ENCODE measurements around the gene JHY. TPM values are rescaled to one million over a fixed set of nuclear protein-coding genes. Genes with fewer than 3 reads are reported as not detected.

JHY gene
- total RNA-seq, 6 experiments from 2014 or later = 0.10 to 0.37 (median 0.22) TPM; not detected in 1

GRCh38 chr11:122851366-122851966, 31.1 kb upstream of the JHY start:
- Histone ChIP-seq H3K4me3 (no peak overlapping the region), H3K36me3 (no peaks in the 10 kb centered on the region), H3K9me3 (no peaks in the 10 kb centered on the region), H3K4me1 (no peaks in the 10 kb centered on the region), H3K27me3 (no peaks in the 10 kb centered on the region), H3K27ac (no peak overlapping the region)
- whole genome bisulfite sequencing (ENCODE audit: insufficient coverage, low coverage, low lambda C conversion rate, missing lambda C conversion rate) = 36% methylated on average over 12 of the region's 12 CpGs
- intact Hi-C loops (cut with DNase I) = loop anchor here in 1 of 2 donors (10.0 kb wide), 1 partner anchor 227 kb away; no protein-coding TSS in a partner anchor
- TF ChIP-seq POLR2A (IDR thresholded peaks at IDR 0.05) (no peak), CTCF (IDR thresholded peaks at IDR 0.05) (no peak)
- ATAC-seq (no peak), DNase-seq (no peak)

DNA sequence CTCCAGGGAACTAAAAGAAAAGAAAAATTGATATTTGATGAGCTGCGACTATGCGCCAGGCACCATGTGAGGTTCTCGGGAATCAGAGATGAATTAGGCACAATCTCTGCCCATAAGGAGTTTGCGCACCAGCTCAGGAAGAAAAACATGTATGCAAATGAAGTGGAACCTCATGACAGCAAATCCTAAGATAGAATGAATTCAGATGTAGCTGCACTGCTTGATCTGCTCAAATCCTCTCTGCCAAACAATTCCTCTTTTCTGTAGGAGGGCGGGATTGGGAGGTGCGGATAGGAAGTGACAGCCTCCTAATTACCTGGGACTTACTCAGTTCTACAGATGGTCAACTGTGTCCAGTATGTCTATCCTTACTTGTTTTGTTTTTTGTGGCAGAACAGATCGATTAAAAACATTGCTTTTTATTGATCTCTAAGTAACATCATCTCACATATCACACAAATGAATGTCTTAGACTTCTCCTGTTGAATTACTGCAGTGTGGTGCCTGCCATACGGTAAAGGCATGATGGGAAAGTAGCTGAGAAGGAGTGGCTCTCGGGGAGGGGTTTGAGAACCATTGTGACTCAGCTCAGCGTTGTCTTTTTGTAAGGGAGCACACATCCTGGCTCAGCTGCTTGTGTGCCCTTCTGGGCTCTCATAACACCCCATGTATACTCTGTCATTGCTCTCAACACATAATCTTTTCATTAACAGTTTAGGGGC, 30.3 kb upstream of the JHY start:
- Histone ChIP-seq H3K27ac (no peak overlapping the region), H3K4me3 (no peak overlapping the region), H3K9me3 (no peaks in the 10 kb centered on the region), H3K4me1 (no peaks in the 10 kb centered on the region), H3K27me3 (no peaks in the 10 kb centered on the region), H3K36me3 (no peaks in the 10 kb centered on the region)
- TF ChIP-seq POLR2A (IDR thresholded peaks at IDR 0.05) = no peak
- no peak for TF ChIP-seq CTCF (IDR thresholded peaks at IDR 0.05)
- ATAC-seq (no peak), DNase-seq (no peak)
- 54% methylated on average over 10 of the region's 10 CpGs for WGBS (ENCODE audit: insufficient coverage, low coverage, low lambda C conversion rate, missing lambda C conversion rate)
- intact Hi-C loops (cut with DNase I) = loop anchor here in 1 of 2 donors (10.0 kb wide), 1 partner anchor 227 kb away; no protein-coding TSS in a partner anchor

DNA sequence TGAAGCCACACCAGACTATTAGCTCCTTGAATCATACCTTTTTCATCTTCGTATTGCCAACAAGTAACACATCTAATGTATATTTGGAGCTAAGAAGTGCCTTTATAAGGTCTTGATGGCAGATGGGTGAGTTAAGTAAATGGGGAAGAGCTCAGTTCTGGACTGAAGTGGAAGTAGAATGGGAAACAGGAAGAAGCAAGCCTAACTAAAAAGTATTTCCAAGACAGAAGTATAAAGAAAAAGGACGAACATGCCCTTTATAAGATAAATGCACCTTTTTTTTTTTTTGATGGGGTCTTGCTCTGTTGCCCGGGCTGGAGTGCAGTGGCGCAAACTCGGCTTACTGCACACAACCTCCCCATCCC, 29.8 kb upstream of the JHY start:
- intact Hi-C loops (cut with DNase I) = loop anchor here in 1 of 2 donors (10.0 kb wide), 1 partner anchor 228 kb away; no protein-coding TSS in a partner anchor
- DNase-seq (no peak), ATAC-seq (no peak)
- H3K36me3 ChIP-seq = no peaks in the 10 kb centered on the region
- WGBS (ENCODE audit: insufficient coverage, low coverage, low lambda C conversion rate, missing lambda C conversion rate) = 36% methylated on average over 3 of the region's 5 CpGs
- no peak overlapping the region for H3K4me3 ChIP-seq
- no peak for TF ChIP-seq CTCF (IDR thresholded peaks at IDR 0.05)
- TF ChIP-seq POLR2A (IDR thresholded peaks at IDR 0.05) = no peak
- no peak overlapping the region for H3K27ac ChIP-seq
- H3K9me3 ChIP-seq = no peaks in the 10 kb centered on the region
- no peaks in the 10 kb centered on the region for H3K27me3 ChIP-seq
- no peaks in the 10 kb centered on the region for H3K4me1 ChIP-seq

DNA sequence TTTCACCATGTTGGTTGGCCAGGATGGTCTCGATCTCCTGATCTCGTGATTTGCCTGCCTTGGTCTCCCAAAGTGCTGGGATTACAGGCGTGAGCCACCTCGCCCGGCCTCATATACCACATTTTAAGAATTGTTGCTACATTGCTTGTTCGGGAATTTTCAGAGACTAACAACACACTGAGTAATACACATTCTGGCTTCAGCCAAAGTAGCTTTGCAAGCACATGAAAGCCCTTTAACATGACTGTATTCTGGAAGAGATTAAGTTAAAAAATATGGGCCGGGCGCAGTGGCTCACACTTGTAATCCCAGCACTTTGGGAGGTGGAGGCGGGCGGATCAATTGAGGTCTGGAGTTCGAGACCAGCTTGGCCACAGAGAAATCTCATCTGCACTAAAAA, 29.3 kb upstream of the JHY start:
- H3K4me3 ChIP-seq = no peak overlapping the region
- H3K36me3 ChIP-seq = no peaks in the 10 kb centered on the region
- DNase-seq (no peak), ATAC-seq (no peak)
- TF ChIP-seq POLR2A (IDR thresholded peaks at IDR 0.05) (no peak), CTCF (IDR thresholded peaks at IDR 0.05) (no peak)
- no peak overlapping the region for H3K27ac ChIP-seq
- no peaks in the 10 kb centered on the region for H3K27me3 ChIP-seq
- WGBS (ENCODE audit: insufficient coverage, low coverage, low lambda C conversion rate, missing lambda C conversion rate) = 81% methylated on average over 10 of the region's 11 CpGs
- intact Hi-C loops (cut with DNase I) = loop anchor here in 1 of 2 donors (10.0 kb wide), 1 partner anchor 228 kb away; no protein-coding TSS in a partner anchor
- no peaks in the 10 kb centered on the region for H3K4me1 ChIP-seq
- H3K9me3 ChIP-seq = no peaks in the 10 kb centered on the region
